Testis (tissue), 2 donors: Measurements from ENCODE around the gene XYLT1.

ENCODE experiments used
- CTCF ChIP-seq, 3 experiments: fragments of 450-650 bp in 2 of 3; fragments of 200-600 bp in 1 of 3; sonication (generic) in 1 of 3; IDR thresholded peaks; one replicate each; pipeline ENCODE4 v1.5.1; 2016 to 2019; ENCODE audit warnings: antibody characterized with exemption in 3 of 3, mild to moderate bottlenecking in 2 of 3, moderate library complexity in 1 of 3
- POLR2A ChIP-seq: fragments of 450-650 bp; IDR thresholded peaks from one replicate; pipeline ENCODE4 v1.6.1; 2017; ENCODE audit warnings: antibody characterized with exemption, mild to moderate bottlenecking, moderate library complexity

DNA sequence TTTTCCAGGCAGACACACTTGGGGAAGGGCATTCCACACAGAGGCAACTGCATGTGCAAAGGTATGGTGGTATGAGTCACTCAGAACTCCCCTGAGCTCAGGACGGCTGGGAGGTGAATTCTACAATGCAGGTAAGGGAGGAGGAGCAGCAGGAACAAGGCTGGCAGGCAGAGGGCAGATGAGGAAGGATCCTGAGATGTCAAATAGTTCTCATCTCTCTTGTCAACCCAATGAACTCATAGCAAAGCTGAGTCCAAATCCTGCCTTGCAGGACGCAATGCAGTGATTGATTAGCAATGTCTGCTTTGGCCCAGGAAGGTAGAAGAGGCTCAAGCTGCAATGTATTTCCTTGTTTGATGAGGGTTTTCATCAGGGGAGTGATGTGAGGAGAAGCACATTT is 243.5 kb downstream of the XYLT1 start:
- no peak for TF ChIP-seq CTCF (IDR thresholded peaks at IDR 0.05)
- TF ChIP-seq POLR2A = no peak
